OCI-LY7 (cell line): Measurements from ENCODE around the gene PNRC1.

Experiments used
- CTCF ChIP-seq: fragments of 200-600 bp; sonication (generic); conservative IDR thresholded peaks from 2 replicates; pipeline ENCODE4 v1.5.1; 2014; ENCODE audit warnings: mild to moderate bottlenecking, antibody characterized with exemption, low read length, moderate library complexity, mixed read lengths
- EZH2phosphoT487 ChIP-seq: fragments of 200-600 bp; sonication (generic); IDR thresholded peaks from 2 replicates; pipeline ENCODE4 v1.6.1; 2018; ENCODE audit warnings: low read depth, borderline replicate concordance, mild to moderate bottlenecking, mixed run types, antibody characterized with exemption, low read length, moderate library complexity, mixed read lengths

GRCh38 chr6:89098461-89098860, 17.9 kb downstream of the PNRC1 start:
- TF ChIP-seq CTCF (no peak), EZH2phosphoT487 (no peak)
